22Rv1 (cell line): ENCODE results near the gene EXOC4.

Experiments used
- H3K27ac ChIP-seq: fragments of 450-650 bp; 2 replicates; pipeline ENCODE4 v1.5.1; 2017
- CTCF ChIP-seq: fragments of 450-650 bp; IDR thresholded peaks from 2 replicates; pipeline ENCODE4 v1.5.1; 2017; ENCODE audit warnings: mild to moderate bottlenecking
- ZFX ChIP-seq: fragments of 450-650 bp; IDR thresholded peaks from 2 replicates; pipeline ENCODE4 v1.6.1; 2017; ENCODE audit warnings: antibody characterized with exemption, borderline replicate concordance

Gene EXOC4

GRCh38 chr7:133550145-133550544 is 297.3 kb downstream of the EXOC4 start:
- TF ChIP-seq CTCF (no peak), ZFX (no peak)
- no peak overlapping the region for H3K27ac ChIP-seq

- H3K27ac ChIP-seq: no peak overlapping the region
- TF ChIP-seq CTCF (no peak), ZFX (no peak)
Measured at GRCh38 chr7:133550811-133551210, 297.9 kb downstream of the EXOC4 start.

- no peak overlapping the region for H3K27ac ChIP-seq
- TF ChIP-seq ZFX: no peak
- TF ChIP-seq CTCF: no peak
Measured at GRCh38 chr7:133551466-133551865, 298.6 kb downstream of the EXOC4 start.

- H3K27ac ChIP-seq: no peak overlapping the region
- TF ChIP-seq ZFX (no peak), CTCF (no peak)
Measured at GRCh38 chr7:133552079-133552478, 299.2 kb downstream of the EXOC4 start.

- TF ChIP-seq CTCF: no peak
- TF ChIP-seq ZFX: no peak
- no peak overlapping the region for H3K27ac ChIP-seq
Measured at GRCh38 chr7:133554330-133554729, 301.5 kb downstream of the EXOC4 start.

- H3K27ac ChIP-seq: no peak overlapping the region
- TF ChIP-seq CTCF: no peak
- no peak for TF ChIP-seq ZFX
Measured at GRCh38 chr7:133556048-133556447, 303.2 kb downstream of the EXOC4 start.

GRCh38 chr7:133556553-133556952 is 303.7 kb downstream of the EXOC4 start:
- H3K27ac ChIP-seq: no peak overlapping the region
- TF ChIP-seq CTCF (no peak), ZFX (no peak)
